ENCODE measurements around the gene PPFIBP2. TPM values are rescaled to one million over a fixed set of nuclear protein-coding genes. Genes with fewer than 3 reads are reported as not detected.

PPFIBP2 gene
- total RNA-seq, 2 experiments from 2014 or later = 22.2 to 26.1 TPM

DNA sequence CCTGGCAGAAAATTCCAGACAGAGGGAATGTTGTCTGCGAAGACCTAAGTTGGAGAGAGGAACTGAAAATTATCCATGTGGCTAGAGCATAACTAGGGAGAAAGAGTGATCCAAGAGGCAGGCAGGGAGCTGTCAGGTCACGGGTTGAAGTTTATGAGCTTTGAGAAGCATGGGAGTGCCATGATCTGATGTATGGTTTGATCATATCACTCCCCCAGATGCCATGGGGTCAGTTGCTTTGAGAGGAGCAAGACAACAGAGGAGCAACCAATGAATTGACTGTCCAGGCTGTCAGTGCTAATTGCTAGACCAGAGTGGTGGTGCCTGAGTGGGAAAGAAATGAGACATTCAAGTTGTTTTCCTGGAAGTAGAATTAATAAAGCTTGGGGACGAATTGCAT is 105.5 kb downstream of the PPFIBP2 start:
- Mint-ChIP-seq H3K27me3 (ENCODE audit: low read depth) (no peaks in the 10 kb centered on the region), H3K36me3 (ENCODE audit: low read depth) (peaks cover 6% of the 10 kb centered on the region), H3K4me3 (no peak overlapping the region), H3K27ac (no peak overlapping the region), H3K4me1 (ENCODE audit: low read depth) (no peaks in the 10 kb centered on the region), H3K9me3 (no peaks in the 10 kb centered on the region)
- DNase-seq = no peak
- CTCF ChIA-PET = interaction anchor here (0.9 kb wide), 1 partner anchor 9 kb away, joined by 4 read pairs; no protein-coding TSS in a partner anchor
- intact Hi-C loops (cut with micrococcal nuclease) = no loop called here

DNA sequence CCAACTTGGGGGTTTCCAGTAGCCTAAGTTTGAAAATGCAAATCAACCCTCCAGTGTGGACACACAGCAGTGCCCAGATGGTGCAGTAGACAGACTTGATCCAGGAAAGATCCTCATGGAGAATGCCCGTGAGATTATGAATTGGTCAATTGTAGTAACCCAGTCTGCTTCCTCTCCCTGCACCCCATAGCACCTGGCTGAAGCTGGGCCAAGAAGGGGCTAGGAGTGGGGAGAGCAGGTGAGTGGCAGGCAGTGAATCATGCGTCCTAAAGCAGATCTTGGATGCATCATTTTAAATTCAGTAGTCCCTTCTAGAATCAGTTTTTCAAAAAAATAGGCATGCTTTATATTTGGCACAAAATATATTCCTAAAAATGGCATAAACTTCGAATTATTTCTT is 107.3 kb downstream of the PPFIBP2 start:
- intact Hi-C loops (cut with micrococcal nuclease) = no loop called here
- CTCF ChIA-PET = interaction anchor here (0.8 kb wide), 1 partner anchor 50 kb away, joined by 3 read pairs; no protein-coding TSS in a partner anchor
- no peaks in the 10 kb centered on the region for H3K4me1 Mint-ChIP-seq (ENCODE audit: low read depth)
- no peaks in the 10 kb centered on the region for H3K9me3 Mint-ChIP-seq
- no peak overlapping the region for H3K27ac Mint-ChIP-seq
- no peak overlapping the region for H3K4me3 Mint-ChIP-seq
- no peaks in the 10 kb centered on the region for H3K27me3 Mint-ChIP-seq (ENCODE audit: low read depth)
- peaks cover 5% of the 10 kb centered on the region for H3K36me3 Mint-ChIP-seq (ENCODE audit: low read depth)
- DNase-seq = no peak

DNA sequence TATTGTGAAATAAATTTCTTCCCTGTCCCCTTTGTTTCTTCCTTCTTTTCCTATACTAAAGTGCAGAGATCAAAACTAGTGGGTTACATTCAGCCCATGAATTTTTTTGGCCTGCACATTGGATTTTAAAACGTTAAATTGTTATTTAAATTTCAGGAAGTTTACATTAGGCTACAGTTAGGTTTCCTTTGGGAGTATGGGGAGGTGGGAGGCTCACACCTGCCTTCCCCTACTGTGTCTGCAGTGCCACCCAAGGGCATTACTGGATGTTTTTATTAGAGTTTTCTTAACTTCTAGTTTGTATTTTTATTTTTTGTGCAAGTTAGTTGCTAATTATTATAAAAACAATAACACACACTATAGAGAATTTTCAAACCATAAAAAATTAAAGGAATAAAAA is 107.8 kb downstream of the PPFIBP2 start:
- H3K4me3 Mint-ChIP-seq = no peak overlapping the region
- CTCF ChIA-PET = no interaction called here
- H3K27me3 Mint-ChIP-seq (ENCODE audit: low read depth) = no peaks in the 10 kb centered on the region
- H3K27ac Mint-ChIP-seq = no peak overlapping the region
- no peaks in the 10 kb centered on the region for H3K4me1 Mint-ChIP-seq (ENCODE audit: low read depth)
- H3K9me3 Mint-ChIP-seq = no peaks in the 10 kb centered on the region
- intact Hi-C loops (cut with micrococcal nuclease) = no loop called here
- H3K36me3 Mint-ChIP-seq (ENCODE audit: low read depth) = peaks cover under 1% of the 10 kb centered on the region
- no peak for DNase-seq

DNA sequence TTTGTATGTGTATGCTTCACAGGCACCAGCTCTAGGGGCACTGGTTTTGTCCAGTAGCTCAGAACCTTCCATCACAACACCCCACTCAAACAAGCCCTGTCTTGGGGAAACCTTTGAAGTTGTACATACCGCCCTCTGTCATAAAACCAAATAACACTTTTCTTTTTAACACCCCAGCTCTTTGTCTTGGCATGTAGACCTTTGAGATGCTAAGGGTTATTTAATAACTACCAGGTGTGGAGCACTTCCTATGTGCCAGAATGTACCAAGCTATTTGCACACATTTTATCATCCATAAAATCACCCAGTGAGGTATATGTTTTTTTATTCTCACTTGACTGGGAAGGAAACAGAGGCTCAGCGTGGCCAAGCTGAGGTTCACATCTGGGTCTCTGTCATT is 108.9 kb downstream of the PPFIBP2 start:
- DNase-seq = no peak
- no peaks in the 10 kb centered on the region for H3K4me1 Mint-ChIP-seq (ENCODE audit: low read depth)
- CTCF ChIA-PET = no interaction called here
- intact Hi-C loops (cut with micrococcal nuclease) = no loop called here
- H3K4me3 Mint-ChIP-seq = no peak overlapping the region
- no peaks in the 10 kb centered on the region for H3K9me3 Mint-ChIP-seq
- H3K36me3 Mint-ChIP-seq (ENCODE audit: low read depth) = no peaks in the 10 kb centered on the region
- H3K27me3 Mint-ChIP-seq (ENCODE audit: low read depth) = no peaks in the 10 kb centered on the region
- H3K27ac Mint-ChIP-seq = no peak overlapping the region

DNA sequence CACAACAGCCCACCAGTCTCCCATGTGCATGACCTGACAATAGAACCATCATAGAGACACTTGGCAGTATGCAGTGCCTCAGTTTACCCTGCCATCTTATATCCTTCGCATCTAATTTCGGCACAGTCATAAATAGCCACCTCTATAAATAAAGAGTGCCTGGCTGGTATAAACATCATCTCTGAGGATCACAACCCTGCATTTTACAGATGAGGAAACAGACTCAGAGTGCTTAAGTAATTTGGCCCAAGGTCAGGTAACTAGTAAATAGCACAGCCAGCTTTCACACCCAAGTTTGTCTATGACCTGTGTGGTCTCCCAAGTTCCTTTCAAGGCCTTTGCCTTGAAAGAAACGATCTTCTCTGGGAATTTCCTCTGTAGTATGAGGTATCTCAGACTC is 114.9 kb downstream of the PPFIBP2 start:
- intact Hi-C loops (cut with micrococcal nuclease) = no loop called here
- no peaks in the 10 kb centered on the region for H3K9me3 Mint-ChIP-seq
- no peaks in the 10 kb centered on the region for H3K27me3 Mint-ChIP-seq (ENCODE audit: low read depth)
- no peaks in the 10 kb centered on the region for H3K4me1 Mint-ChIP-seq (ENCODE audit: low read depth)
- peaks cover 5% of the 10 kb centered on the region for H3K36me3 Mint-ChIP-seq (ENCODE audit: low read depth)
- CTCF ChIA-PET = interaction anchor here (0.6 kb wide), 1 partner anchor 57 kb away, joined by 3 read pairs; no protein-coding TSS in a partner anchor
- H3K4me3 Mint-ChIP-seq = no peak overlapping the region
- no peak overlapping the region for H3K27ac Mint-ChIP-seq
- DNase-seq = no peak

DNA sequence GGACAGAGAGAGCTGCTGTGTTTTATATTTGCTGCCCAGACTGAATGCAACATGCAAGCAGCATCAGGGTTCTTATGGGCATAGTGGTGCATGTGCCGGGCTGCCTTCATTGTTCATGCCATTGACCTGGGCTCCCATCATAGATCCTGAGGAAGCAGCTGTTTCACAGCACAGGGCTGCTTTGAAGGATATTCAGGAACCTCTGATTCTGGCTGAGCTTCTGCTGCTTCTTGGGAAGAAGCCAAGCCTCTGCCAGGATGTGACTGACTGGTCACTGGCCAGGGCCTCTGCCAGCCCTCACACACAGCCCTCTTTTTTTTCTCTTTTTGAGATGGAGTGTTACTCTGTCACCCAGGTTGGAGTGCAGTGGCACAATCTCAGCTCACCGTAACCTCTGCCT is 116.2 kb downstream of the PPFIBP2 start:
- Mint-ChIP-seq H3K4me3 (no peak overlapping the region), H3K9me3 (no peaks in the 10 kb centered on the region), H3K4me1 (ENCODE audit: low read depth) (no peaks in the 10 kb centered on the region), H3K27me3 (ENCODE audit: low read depth) (no peaks in the 10 kb centered on the region), H3K36me3 (ENCODE audit: low read depth) (peaks cover 9% of the 10 kb centered on the region), H3K27ac (no peak overlapping the region)
- no peak for DNase-seq
- CTCF ChIA-PET = interaction anchor here (1.0 kb wide), 1 partner anchor 188 kb away, joined by 3 read pairs; no protein-coding TSS in a partner anchor
- intact Hi-C loops (cut with micrococcal nuclease) = no loop called here

DNA sequence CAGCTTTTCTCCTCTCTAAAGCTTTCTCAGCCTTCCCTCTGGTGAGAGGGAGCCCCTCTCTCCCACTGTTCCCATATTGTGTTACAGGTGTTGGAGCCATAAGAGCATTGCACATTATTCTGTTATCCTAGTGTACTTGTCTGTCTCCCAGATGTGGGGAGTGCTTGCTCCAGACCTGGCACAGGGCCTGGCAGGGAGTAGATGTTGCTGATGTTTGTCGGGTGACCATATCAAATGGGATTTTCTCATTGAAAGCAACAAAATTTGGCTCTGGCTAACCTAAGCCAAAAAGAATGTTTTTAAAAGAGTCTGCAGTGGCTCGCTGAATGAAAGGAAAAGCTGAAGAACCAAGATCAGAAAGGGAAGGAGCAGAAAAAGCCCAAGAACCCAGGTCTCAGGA is 118.4 kb downstream of the PPFIBP2 start:
- no peaks in the 10 kb centered on the region for H3K27me3 Mint-ChIP-seq (ENCODE audit: low read depth)
- intact Hi-C loops (cut with micrococcal nuclease) = no loop called here
- no peaks in the 10 kb centered on the region for H3K4me1 Mint-ChIP-seq (ENCODE audit: low read depth)
- peaks cover 19% of the 10 kb centered on the region for H3K36me3 Mint-ChIP-seq (ENCODE audit: low read depth)
- CTCF ChIA-PET = no interaction called here
- H3K27ac Mint-ChIP-seq = no peak overlapping the region
- H3K4me3 Mint-ChIP-seq = no peak overlapping the region
- H3K9me3 Mint-ChIP-seq = no peaks in the 10 kb centered on the region
- no peak for DNase-seq

DNA sequence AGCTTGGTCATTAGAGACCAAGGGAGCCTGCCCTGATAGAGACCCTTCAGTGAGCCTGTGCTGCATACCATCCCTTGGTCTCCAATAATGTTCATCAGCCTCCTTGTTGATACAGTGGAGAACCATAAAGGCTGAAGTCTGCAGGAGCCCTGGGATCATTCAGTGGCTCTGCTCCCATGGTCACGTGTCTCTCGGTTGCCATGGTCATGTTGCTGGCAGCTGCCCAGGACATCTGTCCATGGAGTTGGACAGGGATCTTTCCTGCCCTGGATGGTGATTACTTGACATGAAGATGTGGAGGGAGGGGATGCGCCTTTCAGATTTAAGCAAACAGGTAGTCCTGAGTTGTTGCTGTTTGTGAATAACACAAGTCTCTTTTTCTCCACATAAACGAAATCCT is 121.3 kb downstream of the PPFIBP2 start:
- no peak overlapping the region for H3K27ac Mint-ChIP-seq
- no peaks in the 10 kb centered on the region for H3K4me1 Mint-ChIP-seq (ENCODE audit: low read depth)
- intact Hi-C loops (cut with micrococcal nuclease) = no loop called here
- no peak for DNase-seq
- no peaks in the 10 kb centered on the region for H3K9me3 Mint-ChIP-seq
- peaks cover 21% of the 10 kb centered on the region for H3K36me3 Mint-ChIP-seq (ENCODE audit: low read depth)
- H3K27me3 Mint-ChIP-seq (ENCODE audit: low read depth) = no peaks in the 10 kb centered on the region
- CTCF ChIA-PET = no interaction called here
- H3K4me3 Mint-ChIP-seq = no peak overlapping the region

DNA sequence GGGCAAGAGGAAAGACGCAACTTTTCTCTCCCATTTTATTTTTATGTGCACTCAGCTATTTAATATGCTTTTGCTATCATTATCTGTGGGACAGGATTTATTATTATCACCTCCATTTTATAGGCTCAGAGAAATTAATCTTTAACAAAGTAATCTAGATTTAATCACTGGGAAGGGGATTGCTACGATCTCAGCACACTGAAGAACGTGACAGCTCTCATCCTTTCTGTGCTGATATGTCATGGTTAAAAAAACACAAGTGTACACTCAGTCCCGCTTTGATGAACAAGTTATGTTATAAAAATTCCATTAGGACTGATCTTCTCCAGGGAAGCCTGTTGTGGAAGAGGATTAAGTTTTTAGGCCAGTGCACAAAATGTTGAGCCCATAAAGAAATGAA is 121.9 kb downstream of the PPFIBP2 start:
- H3K27me3 Mint-ChIP-seq (ENCODE audit: low read depth) = no peaks in the 10 kb centered on the region
- intact Hi-C loops (cut with micrococcal nuclease) = no loop called here
- H3K27ac Mint-ChIP-seq = no peak overlapping the region
- H3K36me3 Mint-ChIP-seq (ENCODE audit: low read depth) = peaks cover 21% of the 10 kb centered on the region
- DNase-seq = no peak
- H3K4me3 Mint-ChIP-seq = no peak overlapping the region
- CTCF ChIA-PET = no interaction called here
- no peaks in the 10 kb centered on the region for H3K9me3 Mint-ChIP-seq
- no peaks in the 10 kb centered on the region for H3K4me1 Mint-ChIP-seq (ENCODE audit: low read depth)

DNA sequence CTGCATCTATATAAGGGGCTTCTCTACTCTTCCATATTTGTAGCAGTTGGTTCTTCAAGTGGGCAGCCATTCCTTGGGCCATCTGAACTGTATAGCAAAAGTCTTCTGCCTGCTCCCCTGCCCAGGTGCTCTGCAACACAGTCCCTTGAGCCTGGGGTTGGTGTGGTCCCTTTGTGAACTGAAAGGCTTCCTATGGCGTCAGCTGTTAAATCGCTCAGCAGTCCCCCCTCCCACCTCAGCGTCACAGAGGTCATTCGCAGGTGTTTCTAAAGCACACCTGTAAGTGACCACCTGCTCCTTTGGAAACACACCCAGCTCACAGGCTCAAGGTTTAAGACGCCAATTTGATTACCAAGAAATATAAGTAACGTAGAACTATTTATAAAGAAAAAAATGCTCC is 122.6 kb downstream of the PPFIBP2 start:
- no peaks in the 10 kb centered on the region for H3K27me3 Mint-ChIP-seq (ENCODE audit: low read depth)
- CTCF ChIA-PET = no interaction called here
- intact Hi-C loops (cut with micrococcal nuclease) = no loop called here

DNA sequence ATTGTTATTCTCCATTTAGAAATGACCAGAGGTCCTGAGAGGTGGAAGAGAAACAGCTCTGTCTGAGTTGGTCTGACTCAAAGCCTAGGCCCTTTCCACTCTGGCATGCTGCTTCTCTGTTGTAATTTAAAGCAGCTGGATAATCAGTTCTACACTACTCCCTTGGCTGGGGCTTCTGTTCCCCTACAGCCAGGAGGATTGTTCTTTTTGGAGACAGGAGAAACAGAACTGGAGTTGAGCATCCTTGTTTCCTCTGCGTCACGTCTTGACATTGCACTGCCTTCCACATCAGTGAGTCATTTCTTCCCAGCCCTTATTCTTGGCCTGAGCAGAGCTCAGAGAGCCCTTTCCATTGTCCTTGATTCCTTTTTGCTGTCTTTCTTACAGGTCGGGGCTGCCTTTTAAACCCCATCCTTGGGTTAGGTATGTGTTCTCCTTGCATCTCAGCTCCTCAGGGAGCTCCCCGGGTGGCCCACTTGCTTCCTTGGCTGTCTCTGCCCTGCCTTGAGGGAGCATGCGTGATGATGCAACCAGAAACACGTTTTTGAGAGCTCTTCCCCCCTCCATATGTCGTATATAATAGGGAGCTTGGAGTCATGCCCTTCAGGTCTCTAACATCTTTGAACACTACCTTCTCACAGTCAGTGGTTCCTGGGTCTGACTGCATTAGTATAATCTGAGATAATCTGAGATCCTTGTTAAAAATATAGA is 123.8 kb downstream of the PPFIBP2 start:
- Mint-ChIP-seq H3K9me3 (no peaks in the 10 kb centered on the region), H3K27me3 (ENCODE audit: low read depth) (no peaks in the 10 kb centered on the region), H3K36me3 (ENCODE audit: low read depth) (peaks cover 24% of the 10 kb centered on the region), H3K4me3 (no peak overlapping the region), H3K27ac (no peak overlapping the region), H3K4me1 (ENCODE audit: low read depth) (no peaks in the 10 kb centered on the region)
- intact Hi-C loops (cut with micrococcal nuclease) = no loop called here
- CTCF ChIA-PET = interaction anchor here (0.7 kb wide), 1 partner anchor 124 kb away, joined by 4 read pairs; the partner anchor contains the start of gene PPFIBP2
- DNase-seq = no peak

More for the DNA sequence above, 122.6 kb downstream of the PPFIBP2 start:
- DNase-seq = no peak
- Mint-ChIP-seq H3K4me3 (no peak overlapping the region), H3K9me3 (no peaks in the 10 kb centered on the region), H3K27ac (no peak overlapping the region), H3K4me1 (ENCODE audit: low read depth) (no peaks in the 10 kb centered on the region), H3K36me3 (ENCODE audit: low read depth) (peaks cover 20% of the 10 kb centered on the region)

DNA sequence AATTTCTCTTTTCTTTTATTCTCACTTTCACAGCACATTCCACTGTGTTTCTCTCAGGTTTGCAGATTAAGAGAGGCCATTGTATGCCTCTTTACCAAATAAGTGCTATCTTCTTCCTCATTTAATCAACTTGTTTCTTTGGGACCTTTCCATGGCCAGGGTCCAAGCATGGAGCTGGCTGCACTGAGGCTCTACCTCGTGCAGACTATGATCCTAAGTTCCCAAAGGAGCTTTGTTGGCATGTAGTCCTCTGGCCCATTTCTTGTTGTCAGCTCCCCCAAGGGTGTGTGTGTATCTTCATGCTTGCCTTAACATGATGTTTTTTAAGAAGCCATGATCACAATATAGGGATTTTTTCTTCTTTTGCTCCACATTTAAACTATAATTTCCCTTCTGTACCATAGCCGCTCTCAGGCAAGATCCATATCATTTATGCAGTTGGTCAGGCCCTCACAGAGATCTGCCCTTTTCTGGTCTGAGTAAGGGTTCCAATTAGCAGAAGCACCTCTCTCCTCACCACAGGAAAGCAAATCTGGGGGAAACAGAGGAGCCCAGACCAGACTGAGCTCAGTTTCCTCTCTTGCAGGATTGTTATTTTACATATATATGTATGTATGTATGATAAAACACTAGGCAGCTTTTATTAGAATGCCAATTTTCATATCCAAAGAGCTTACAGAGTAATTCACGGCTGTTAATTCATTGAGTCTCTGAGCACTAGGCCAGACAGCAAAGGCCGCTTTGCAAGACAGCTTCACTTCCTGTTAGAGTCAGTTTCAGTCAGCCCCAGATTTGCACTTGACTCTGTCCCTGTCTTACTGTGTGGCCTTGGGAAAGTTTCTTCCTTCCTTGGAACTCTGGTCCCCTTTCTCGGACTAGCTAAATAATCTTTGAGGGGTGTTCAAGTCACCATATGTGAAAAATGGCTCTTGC is 125.2 kb downstream of the PPFIBP2 start:
- H3K9me3 Mint-ChIP-seq = no peaks in the 10 kb centered on the region
- H3K27me3 Mint-ChIP-seq (ENCODE audit: low read depth) = no peaks in the 10 kb centered on the region
- peaks cover 25% of the 10 kb centered on the region for H3K36me3 Mint-ChIP-seq (ENCODE audit: low read depth)
- H3K27ac Mint-ChIP-seq = no peak overlapping the region
- DNase-seq = no peak
- no peak overlapping the region for H3K4me3 Mint-ChIP-seq
- no peaks in the 10 kb centered on the region for H3K4me1 Mint-ChIP-seq (ENCODE audit: low read depth)
- CTCF ChIA-PET = no interaction called here
- intact Hi-C loops (cut with micrococcal nuclease) = no loop called here

DNA sequence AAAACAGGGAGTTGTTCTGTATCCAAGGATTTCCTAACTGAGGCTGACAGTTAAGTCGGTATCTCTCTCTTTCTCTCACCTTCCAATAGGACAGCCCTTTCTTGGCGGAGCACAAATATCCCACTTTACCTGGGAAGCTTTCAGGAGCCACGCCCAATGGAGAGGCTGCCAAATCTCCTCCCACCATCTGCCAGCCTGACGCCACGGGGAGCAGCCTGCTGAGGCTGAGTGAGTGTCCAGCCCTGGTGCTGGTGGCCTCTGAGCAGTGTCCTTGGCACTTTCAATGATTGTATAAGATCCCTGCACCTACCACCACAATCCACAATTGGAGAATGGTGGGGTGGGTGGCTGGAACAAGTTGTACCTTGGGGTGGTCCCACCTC is 125.8 kb downstream of the PPFIBP2 start:
- DNase-seq = no peak
- Mint-ChIP-seq H3K9me3 (no peaks in the 10 kb centered on the region), H3K27ac (no peak overlapping the region), H3K4me3 (no peak overlapping the region), H3K4me1 (ENCODE audit: low read depth) (no peaks in the 10 kb centered on the region), H3K36me3 (ENCODE audit: low read depth) (peaks cover 25% of the 10 kb centered on the region), H3K27me3 (ENCODE audit: low read depth) (no peaks in the 10 kb centered on the region)
- CTCF ChIA-PET = no interaction called here
- intact Hi-C loops (cut with micrococcal nuclease) = no loop called here

All from activated naive CD4-positive, alpha-beta T cell treated with anti-CD3 and anti-CD28 coated beads for 36 hours (primary cell).